Activated T-helper 1 cell treated with anti-CD3 and anti-CD28 coated beads, Interleukin-2, amount 50 U/mL, for 16 hours (primary cell): ENCODE results near the gene SOST.

Source experiments
- DNase-seq, 2 donors: peaks; one replicate each; pipeline ENCODE4 v3.0.0-alpha.2; 2020; ENCODE audit warnings: low read depth in 1 of 2, low spot score in 1 of 2

The SOST gene

DNA sequence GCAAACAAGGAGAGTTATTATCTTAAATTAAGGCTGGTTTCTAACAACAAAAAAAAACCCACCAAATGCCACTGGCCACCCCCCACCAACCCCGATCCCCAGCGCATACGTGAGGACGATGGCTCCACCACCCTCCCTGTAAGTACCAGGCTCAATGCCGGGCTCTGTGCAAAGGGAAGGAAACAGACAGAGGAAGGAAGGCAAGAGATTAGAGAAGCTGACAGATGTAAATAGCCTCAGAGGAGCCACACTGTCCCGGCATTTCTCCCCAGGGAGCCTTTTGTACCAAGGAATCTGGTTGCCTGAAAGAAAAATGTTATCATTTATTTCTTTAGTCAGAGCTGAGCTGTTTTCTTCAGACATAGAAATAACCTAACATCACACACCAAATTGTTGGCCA lies 13.1 kb downstream of the SOST start:
- DNase-seq = no peak

DNA sequence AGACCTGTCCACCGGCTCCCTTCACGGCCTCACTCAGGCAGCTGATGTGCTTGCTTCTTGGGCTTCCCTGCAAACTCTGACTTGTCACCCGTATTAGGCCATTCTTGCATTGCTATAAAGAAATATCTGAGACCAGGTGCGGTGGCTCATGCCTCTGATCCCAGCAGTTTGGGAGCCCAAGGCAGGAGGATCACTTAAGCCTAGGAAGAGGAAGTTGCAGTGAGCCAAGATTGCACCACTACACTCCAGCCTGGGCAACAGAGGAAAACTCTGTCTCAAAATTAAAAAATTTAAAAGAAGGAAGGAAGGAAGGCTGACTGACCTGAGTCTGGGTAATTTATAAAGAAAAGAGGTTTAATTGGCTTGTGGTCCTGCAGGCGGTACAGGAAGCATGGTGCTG lies 17.0 kb downstream of the SOST start:
- no peak for DNase-seq

DNA sequence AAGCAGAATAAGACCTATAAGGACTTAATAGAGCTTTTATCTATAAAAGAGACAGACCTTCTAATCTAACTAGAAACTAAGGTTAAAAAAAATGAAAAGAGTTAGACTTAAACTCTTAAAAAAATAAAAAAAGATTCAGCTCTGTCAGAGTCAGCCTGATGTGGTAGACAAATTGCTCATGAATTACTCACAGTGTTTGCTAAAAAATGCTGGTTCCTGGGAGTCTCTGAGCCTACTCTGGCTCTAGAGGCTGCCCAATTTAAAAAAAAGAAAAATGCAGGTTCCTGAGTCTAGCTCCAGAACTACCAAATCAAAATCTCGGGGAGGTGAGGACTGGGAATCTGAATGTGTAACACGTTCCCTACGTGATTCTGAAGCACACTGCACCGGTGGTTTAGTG lies 18.1 kb downstream of the SOST start:
- no peak for DNase-seq

DNA sequence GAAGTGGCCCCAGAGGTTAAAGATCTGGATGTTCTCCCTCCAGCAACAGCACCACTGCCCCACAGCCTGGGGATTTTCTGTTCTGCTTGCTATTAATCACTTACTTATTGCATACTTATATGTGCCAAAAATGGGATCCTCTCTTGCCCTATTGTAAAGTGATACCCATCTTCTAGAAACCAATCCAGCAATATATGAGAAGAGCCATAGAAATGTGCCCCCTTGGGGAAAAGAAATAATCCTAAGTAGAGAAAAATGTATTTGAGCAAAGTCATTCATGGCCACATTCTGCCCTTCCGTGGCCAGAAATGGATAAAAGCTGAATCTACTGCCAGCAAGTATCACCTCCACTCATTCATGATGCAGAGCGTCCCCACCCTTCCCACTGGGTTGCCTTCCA lies 20.9 kb downstream of the SOST start:
- no peak for DNase-seq

DNA sequence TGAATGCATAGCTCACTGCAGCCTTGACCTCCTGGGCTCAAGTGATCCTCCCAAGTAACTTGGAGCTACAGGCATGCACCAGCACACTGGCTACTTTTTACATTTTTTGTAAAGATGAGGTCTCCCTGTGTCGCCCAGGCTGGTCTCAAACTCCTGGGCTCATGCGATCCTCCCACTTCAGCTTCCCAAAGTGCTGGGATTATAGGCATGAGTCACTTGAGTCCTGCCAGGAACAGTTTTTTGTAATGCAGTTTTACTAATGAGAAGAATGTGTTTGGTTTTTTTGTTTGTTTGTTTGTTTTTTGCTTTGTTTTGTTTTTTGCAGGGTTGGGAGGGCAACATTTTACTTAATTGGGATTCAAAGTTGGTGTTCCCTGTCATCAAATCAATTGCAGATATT lies 22.2 kb downstream of the SOST start:
- no peak for DNase-seq

DNA sequence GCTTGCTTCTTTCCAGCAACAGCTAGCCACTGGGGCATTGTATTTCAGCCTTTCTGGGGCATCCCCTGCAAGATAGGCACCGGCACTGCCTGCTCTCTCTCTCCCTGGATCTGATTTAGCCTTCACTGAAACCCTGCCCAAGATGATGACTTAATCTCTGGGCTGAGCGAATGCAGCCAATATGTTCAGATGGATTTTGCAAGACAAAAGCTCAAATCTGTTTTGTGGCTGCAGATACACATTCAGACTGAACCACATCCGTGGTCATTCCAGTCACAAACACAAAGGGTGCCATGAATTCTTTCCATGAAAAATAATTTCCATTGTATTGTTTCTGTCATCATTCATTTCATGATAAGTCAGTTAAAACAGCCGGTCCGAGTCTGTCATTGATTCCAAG lies 24.2 kb downstream of the SOST start:
- no peak for DNase-seq

DNA sequence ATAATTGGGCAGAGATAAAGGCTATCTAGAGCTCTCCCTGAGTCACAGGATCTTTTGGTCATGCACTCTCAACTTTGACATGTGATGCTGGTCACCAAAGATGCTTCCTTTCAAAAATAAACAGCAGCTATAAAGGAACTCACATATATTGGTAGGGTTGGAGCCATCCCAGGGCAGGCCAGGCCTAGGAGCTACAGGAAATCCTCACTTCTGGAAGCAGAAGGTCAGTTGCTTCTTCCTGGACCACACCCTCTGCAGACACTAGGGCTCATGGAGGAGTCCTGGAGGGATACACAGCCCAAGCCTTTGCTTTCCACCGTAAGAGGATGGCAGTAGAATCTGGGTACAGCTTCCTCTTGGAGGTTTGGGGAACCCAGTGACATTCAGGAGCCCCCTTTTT lies 24.6 kb downstream of the SOST start:
- DNase-seq = no peak

DNA sequence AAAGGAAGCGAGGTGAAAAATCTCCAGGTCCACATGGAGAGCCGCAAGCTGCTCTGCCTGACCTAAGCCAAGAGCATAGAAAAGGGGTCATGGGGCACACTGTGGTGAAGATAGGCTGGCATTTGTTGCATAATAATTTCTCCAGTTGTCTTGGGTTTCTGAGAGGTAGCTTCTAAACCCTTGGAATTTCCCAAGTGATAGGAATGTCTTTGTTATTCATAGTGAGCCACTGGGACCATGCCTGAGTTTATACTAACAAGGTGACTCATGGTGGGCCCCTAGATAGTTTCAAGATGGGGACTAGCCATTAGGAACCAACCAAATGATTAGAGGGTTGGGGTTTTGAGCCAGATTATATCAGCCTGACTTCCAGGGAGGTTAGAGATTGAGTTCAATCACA lies 25.6 kb downstream of the SOST start:
- DNase-seq = no peak

DNA sequence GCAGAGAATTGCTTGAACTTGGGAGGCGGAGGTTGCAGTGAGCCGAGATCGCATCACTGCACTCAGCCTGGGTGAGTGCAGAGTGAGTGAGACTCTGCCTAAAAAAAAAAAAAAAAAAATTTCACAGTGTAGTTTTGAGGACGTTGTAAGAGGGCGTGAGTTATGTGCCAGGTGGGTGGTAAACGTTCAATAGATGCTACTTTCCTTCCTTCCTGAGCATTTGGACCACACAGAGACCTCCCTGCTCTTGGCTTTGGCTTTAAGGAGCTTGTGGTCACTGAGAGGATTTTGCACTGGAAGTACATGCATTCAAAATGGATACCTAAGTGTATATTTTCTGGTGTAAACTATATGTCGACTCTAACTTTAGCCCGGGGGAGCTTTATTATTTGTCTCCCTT lies 30.5 kb downstream of the SOST start:
- DNase-seq = no peak

DNA sequence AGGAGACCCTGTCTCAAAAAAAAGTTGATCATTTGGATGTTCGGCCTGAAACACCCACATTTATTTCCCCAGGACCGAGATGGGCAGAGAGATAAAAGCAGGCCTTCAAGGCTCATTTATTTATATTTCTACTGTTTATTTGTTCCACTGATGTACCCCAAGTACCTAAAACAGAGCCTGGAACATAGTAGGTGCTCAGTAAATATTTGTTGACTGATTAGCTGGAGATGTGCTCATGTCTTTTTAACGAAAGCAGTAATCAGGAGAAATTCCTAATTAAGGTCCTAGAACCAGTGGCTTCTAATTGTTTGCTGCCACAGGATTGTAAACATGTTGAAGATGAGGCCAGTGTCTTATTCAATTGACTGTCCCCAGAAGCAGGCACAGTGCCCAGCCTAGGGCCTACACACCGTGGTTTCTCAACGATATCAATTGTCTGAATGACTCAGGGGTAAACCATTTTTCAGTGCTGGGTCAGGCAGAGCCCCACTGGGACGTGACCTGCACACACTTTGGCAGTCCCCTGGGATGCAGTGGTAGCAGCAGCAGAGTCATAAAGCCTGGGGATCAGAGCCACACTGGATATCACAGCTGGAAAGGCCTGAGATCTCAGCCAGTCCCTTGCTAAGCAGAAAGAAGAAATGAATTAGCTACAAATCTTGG lies 34.8 kb downstream of the SOST start:
- DNase-seq = no peak

DNA sequence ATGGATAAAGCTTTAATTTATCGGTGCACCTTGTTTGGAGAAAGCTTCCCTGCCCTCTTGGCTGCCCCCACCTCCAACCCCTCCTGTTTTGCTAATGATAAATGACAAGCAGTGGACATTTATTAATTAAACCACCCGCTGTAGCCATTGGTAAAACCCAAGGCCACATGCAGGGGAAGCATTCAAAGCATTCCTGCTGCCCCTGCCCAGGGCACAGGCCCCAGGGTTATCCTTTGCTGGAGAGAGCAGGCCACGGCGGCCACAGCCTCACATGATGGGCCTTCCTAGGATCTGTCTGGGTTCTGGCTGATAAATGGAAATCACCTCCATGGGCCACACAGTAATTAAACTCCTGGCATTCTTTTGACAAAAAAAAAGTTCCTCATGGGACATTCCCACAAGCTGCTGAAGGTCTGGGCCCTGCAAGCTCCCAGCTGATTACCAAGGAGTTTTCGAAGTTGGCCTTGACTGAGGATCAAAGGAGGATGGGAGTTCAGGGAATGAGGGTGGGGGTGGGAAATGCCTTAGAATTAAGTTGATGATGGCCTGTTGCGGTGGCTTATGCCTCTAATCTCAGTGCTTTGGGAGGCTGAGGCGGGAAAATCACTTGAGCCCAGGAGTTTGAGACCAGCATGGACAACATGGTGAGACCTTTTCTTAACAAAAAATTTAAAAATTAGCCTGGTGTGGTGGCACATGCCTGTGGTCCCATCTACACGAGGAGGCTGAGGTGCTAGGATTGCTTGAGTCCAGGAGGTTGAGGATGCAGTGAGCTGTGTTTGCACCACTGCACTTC lies 35.5 kb downstream of the SOST start:
- no peak for DNase-seq

DNA sequence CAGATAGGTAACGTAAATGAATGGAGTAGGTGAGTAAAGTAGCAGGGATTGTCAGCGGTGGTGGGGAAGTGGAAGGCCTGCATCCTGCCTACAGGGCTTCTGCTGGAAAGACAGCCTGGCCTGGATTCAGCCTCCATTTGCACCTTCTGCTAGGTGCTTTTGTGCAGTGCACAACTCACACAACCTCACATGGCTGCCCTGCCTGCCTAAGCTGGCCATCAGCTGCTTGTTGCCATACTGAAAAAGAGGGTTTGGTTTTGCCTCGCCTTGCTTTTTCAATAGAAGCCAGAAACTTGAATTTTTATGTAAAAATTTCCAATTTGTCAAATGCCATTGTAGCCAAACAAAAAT lies 36.3 kb downstream of the SOST start:
- DNase-seq = no peak

DNA sequence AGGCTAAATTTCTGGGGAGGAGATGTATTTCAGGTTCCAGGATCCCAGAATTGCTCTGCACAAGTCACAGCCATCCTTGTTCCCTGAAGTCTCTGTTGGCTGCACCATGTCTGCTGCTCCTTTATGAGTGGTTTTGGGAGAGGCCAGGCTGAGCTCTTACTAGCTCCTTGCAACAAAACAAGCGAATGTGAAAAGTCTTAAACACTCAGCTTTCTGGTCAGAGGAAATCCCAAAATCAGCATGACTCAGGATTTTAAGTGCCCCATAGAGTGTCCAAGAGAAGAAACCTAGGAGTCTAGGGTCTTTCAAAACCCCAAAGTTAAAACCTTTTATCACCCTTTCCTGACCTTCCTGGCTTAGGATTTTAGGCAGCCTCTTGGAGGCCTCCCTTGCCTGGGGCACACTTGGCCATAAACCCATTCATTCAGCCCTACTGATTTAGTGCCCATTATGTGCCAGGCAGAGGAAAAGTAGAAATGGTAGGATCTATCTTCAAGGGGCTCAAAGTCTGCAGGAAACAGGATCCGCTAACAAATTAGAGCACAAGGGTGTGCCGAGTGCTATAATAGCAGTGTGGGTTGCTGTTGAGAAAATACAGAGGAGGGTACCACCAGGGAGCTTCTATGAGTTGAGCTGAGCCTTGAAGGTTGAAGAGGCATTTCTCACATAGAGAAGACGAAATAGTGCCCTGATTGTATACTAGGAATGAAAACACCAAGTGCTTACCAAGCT lies 36.9 kb downstream of the SOST start:
- DNase-seq = no peak

DNA sequence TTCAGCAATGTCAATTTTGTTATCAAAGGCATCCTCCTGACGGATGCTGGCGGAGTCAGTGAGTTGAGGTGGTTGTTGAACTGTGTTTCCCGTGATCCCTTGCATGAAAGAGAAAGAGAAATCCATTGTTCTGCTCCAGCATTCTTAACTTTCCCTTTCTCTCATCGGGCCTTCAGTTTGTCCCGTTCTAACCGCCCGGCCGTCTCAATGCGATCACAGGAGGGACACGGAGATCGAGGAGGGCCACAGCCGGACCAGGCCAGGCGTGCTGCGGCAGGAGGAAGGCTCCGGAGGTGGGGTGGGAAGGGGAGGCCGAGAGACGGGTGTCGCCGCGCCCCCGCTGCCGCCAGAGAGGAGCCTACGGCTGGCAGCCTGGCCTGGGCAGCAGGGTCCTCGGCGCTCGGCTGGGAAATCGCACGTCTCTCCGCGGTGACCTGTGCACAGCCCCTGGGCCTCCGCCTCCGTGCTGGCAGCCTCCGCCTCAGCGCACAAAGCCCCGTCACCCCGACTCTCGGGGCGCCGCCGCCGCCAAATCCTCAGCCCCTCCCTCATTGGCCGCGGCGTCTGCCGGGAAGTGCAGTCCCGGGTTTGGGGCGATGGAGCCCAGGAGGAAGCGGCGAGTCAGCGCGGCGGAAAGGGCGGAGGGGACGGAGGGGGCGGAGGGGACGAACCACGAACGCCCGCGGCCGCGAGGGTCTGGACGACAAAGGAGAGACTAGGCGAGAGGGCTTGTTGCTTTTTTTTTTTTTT lies 38.1 kb downstream of the SOST start:
- DNase-seq = peak; percentile 48 to 60

DNA sequence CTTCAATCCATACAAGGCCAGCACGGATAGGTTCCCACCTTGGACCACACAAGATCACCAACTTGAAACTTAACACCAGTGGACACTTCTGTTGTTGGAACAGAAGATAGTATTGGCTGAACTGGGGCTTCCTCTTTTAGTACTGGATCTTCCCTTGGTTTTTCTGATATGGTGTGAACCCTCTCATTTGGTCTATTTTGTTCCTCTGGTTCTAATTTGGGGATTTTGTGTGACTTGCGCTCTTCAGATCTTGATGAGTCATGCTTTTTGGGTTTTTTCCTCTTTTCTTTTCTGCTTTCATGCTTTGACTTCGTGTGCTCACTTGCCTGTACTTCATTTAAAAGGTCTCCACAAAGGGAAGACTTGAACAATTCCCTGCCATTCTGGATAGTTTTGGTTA lies 39.0 kb downstream of the SOST start:
- DNase-seq = no peak

DNA sequence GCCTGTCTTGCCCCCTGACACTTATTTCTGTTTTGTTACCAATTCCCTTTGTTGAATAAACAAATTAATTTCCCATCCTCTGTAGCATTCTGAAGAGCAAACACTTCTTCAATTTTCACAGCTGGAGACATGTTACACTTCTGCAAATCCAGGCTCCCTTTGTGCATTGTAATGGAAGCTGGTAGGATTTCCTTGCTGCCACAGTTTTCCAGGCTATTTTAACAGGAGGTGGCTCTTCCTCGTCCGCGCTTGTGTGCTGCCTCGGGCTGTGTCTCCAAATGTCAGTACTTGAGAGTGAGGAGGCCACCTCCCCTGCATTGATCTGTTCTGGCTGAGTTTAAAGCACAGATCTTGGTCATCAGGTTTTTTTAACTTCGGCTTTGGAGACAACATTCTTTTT lies 40.0 kb downstream of the SOST start:
- DNase-seq = no peak

DNA sequence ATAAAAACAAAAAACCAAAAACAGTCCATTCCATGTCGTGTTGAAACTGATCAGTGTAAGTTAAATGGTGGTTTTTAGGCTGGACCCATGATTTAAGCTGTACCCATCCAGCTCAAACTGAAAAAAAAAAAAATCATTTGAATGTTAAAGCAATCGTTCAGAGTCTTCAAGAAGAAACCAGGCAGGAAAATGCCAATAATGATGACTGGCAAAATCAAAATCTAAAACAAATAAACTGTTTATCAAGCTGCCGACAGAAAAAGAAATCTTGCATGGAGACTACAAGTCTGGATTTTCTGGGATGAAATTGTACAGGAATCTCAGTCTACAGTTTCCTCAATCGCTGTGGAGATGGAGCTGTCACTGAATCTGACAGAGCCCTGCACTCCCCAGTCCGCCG lies 40.7 kb downstream of the SOST start:
- DNase-seq = no peak

DNA sequence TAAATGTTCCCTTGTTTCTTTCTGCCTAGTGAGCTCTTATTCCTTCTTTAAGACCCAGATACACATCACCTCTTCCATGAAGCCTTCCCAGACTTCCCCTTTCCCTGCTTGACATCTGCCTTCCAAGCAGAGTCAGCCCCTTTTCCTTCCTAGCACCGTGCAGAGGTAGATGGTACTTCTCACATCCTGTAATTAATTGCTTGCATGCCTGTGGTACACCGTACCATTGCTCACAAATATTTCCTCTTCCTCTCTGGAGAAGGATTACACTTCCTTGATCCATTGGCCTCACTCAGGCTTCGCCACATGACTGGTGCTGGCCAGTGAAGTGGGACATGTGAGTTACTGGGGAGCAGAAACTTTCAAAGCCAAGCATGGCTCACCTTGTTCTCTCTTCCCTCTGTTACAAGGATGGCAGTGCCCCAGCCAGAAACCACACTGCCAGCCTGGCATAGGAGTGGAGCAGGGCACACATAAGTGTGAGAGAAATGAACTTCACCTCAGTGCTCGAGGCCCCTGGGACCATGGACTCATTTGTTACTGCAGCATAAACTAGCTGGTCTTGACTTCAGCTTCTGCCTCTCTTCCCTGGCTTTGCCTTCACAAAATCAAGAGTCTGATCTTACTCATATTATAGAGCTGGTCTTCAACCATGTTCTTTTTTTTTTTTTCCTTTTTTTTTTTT lies 44.0 kb downstream of the SOST start:
- DNase-seq = no peak

DNA sequence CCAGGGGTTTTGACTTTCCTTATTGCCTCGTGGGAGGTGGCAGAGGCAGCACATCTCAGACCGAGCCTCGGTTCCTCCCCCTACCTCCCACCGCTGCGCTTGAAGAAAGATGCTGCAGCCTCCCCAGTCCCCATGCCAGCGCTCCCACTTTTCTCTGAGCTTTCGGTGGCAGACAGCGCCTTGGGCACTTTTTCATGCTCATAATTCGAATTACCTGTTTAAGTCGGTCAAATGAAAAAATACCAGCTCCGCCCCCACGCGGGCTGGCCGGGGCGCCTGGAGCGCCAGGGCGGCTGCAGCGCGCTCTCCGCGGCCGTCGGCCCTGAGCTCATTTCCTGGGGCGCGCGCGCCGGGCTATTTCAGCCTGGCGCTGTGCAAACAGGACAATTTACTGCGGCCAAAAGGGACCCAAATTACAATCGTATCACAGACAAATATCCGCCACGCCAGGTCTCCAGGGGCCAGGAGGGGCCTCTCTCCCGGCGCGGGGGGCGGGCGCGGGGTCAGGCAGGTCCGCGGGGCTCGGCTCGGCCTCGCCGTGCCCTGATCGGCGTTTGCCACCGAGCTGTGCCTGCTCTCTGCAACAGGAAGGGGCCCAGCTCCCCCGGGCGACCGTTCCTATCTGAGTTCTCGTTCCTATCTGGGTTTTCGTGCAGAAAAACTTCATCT lies 45.0 kb downstream of the SOST start:
- DNase-seq = no peak

DNA sequence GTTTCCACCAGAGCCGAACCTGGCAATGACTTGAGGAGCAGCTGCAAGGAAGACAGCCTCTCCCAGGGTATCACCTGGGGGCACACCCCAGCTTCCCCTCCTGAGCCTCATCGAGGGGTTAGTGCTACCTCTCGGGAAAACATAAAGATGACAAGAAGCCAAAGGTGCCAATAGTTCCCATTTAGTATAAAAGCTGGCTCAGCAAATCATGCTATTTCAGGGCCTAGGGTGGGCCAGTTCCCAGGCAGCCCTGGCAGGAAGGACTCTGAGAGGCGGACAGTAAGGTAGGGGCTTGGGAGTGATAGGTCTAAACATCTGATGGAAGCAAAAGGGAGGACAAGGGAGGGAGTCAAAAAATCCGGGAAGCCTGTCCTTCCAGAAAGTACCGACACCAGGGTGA lies 46.2 kb downstream of the SOST start:
- no peak for DNase-seq

DNA sequence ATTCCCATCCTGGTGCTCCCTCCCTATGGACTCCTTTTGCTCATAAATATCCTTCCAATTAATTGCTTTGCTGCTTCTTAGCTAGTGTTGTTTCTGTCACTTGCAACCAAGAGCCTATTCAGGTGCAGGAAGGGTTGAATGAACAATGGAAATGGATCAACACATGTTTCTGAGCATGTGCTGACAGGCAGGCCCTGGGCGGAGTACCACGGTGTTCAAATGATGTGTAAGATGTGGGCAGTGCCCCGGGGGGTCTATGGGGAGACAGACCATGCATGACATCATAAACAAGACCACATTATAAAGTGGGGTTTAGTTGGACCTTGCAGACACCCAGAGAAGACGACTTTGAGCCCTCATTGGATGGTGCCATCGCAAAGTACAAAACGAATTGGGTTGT lies 48.5 kb downstream of the SOST start:
- DNase-seq = no peak
